ENCODE data around the gene MPZL3. TPM values are rescaled to one million over a fixed set of nuclear protein-coding genes. Genes with fewer than 3 reads are reported as not detected.
A peak's percentile ranks its signal among the peaks of the same experiment; 100 is the strongest.

The MPZL3 gene
- total RNA-seq (2014; rRNA removed; shearing (Covaris generic)) = 0.42 and 0.63 TPM in 2 replicates

- peak within 1 kb of the TSS; percentile 49; the same call in 1 of the 2 replicates for H3K4me3 ChIP-seq (ENCODE audit: insufficient read depth, low read depth, low read length)
- no peaks in the 10 kb centered on the region for H3K36me3 ChIP-seq (replicated peaks; ENCODE audit: control insufficient read depth, insufficient read depth, low read length)
- peak; percentile 71 for DNase-seq
- H3K27me3 ChIP-seq (ENCODE audit: control insufficient read depth, insufficient read depth, low read length) = no peaks in the 10 kb centered on the region; the same call in 1 of the 2 replicates
Measured at GRCh38 chr11:118251858-118252652, at the start of gene MPZL3. TSS of gene MPZL3 (minus strand) at chr11:118252365. CDS start at chr11:118252294, 71 bp downstream.

- Histone ChIP-seq H3K27me3 (ENCODE audit: control insufficient read depth, insufficient read depth, low read length) (no peaks in the 10 kb centered on the region; the same call in 1 of the 2 replicates), H3K36me3 (replicated peaks; ENCODE audit: control insufficient read depth, insufficient read depth, low read length) (no peaks in the 10 kb centered on the region), H3K4me3 (ENCODE audit: insufficient read depth, low read depth, low read length) (no peak overlapping the region)
- DNase-seq = no peak
Measured at GRCh38 chr11:118301600-118302195, 49.5 kb upstream of the MPZL3 start.

- Histone ChIP-seq H3K4me3 (ENCODE audit: insufficient read depth, low read depth, low read length) (no peak overlapping the region), H3K36me3 (replicated peaks; ENCODE audit: control insufficient read depth, insufficient read depth, low read length) (no peaks in the 10 kb centered on the region), H3K27me3 (ENCODE audit: control insufficient read depth, insufficient read depth, low read length) (no peaks in the 10 kb centered on the region)
- peak; percentile 21 for DNase-seq
Measured at GRCh38 chr11:118295815-118296454, 43.8 kb upstream of the MPZL3 start.

- DNase-seq = peak; percentile 22
- H3K4me3 ChIP-seq (ENCODE audit: insufficient read depth, low read depth, low read length) = no peak overlapping the region
- no peaks in the 10 kb centered on the region for H3K36me3 ChIP-seq (replicated peaks; ENCODE audit: control insufficient read depth, insufficient read depth, low read length)
- no peaks in the 10 kb centered on the region for H3K27me3 ChIP-seq (ENCODE audit: control insufficient read depth, insufficient read depth, low read length)
Measured at GRCh38 chr11:118295199-118295598, 43.0 kb upstream of the MPZL3 start.

GRCh38 chr11:118294053-118294452 lies 41.9 kb upstream of the MPZL3 start:
- H3K36me3 ChIP-seq (replicated peaks; ENCODE audit: control insufficient read depth, insufficient read depth, low read length) = no peaks in the 10 kb centered on the region
- H3K27me3 ChIP-seq (ENCODE audit: control insufficient read depth, insufficient read depth, low read length) = no peaks in the 10 kb centered on the region
- DNase-seq = no peak
- H3K4me3 ChIP-seq (ENCODE audit: insufficient read depth, low read depth, low read length) = no peak overlapping the region

GRCh38 chr11:118291477-118292135 lies 39.4 kb upstream of the MPZL3 start:
- Histone ChIP-seq H3K36me3 (replicated peaks; ENCODE audit: control insufficient read depth, insufficient read depth, low read length) (no peaks in the 10 kb centered on the region), H3K27me3 (ENCODE audit: control insufficient read depth, insufficient read depth, low read length) (no peaks in the 10 kb centered on the region), H3K4me3 (ENCODE audit: insufficient read depth, low read depth, low read length) (no peak overlapping the region)
- no peak for DNase-seq

DNA sequence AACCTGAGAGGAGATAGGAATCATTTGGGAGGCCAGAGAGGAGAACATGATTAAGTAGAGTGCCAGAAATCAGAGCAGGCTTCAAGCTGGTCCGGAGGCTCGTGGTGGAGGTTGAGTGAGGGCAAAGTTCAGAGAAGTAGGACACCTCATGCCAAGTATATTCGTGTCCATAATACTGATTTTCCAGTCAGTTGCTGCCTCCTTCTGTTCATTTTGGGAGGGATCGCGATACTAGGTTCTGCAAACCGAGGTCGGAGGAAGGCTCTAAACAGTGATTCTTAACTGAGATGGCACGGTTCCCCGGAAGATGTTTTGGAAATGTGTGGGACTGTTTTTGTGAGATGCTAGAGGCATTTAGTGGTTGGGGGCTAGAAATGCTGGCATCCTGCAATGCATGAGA lies 38.8 kb upstream of the MPZL3 start:
- H3K36me3 ChIP-seq (replicated peaks; ENCODE audit: control insufficient read depth, insufficient read depth, low read length) = no peaks in the 10 kb centered on the region
- no peak overlapping the region for H3K4me3 ChIP-seq (ENCODE audit: insufficient read depth, low read depth, low read length)
- H3K27me3 ChIP-seq (ENCODE audit: control insufficient read depth, insufficient read depth, low read length) = no peaks in the 10 kb centered on the region
- DNase-seq = peak; percentile 32

- no peak overlapping the region for H3K4me3 ChIP-seq (ENCODE audit: insufficient read depth, low read depth, low read length)
- no peaks in the 10 kb centered on the region for H3K27me3 ChIP-seq (ENCODE audit: control insufficient read depth, insufficient read depth, low read length)
- no peaks in the 10 kb centered on the region for H3K36me3 ChIP-seq (replicated peaks; ENCODE audit: control insufficient read depth, insufficient read depth, low read length)
- no peak for DNase-seq
Measured at GRCh38 chr11:118289401-118289800, 37.2 kb upstream of the MPZL3 start.

GRCh38 chr11:118287006-118287405 lies 34.8 kb upstream of the MPZL3 start:
- Histone ChIP-seq H3K36me3 (replicated peaks; ENCODE audit: control insufficient read depth, insufficient read depth, low read length) (no peaks in the 10 kb centered on the region), H3K4me3 (ENCODE audit: insufficient read depth, low read depth, low read length) (no peak overlapping the region)
- DNase-seq = no peak

DNA sequence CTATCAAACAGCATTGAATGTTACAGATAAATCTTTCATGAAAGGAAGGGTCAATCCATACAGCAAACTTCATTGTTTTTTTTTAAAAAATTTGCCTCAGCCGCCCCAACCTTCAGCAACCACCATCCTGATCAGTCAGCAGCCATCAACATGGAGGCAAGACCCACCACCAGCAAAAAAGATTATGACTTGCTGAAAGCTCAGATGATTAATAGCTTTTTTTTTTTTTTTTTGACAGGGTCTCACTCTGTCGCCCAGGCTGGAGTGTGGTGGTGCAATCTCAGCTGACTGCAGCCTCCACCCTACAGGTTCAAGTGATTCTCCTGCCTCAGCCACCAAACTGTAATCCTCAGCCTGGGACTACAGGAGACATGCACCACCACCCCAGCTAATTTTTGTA lies 34.4 kb upstream of the MPZL3 start:
- Histone ChIP-seq H3K27me3 (ENCODE audit: control insufficient read depth, insufficient read depth, low read length) (no peaks in the 10 kb centered on the region), H3K4me3 (ENCODE audit: insufficient read depth, low read depth, low read length) (no peak overlapping the region), H3K36me3 (replicated peaks; ENCODE audit: control insufficient read depth, insufficient read depth, low read length) (no peaks in the 10 kb centered on the region)
- no peak for DNase-seq

More at GRCh38 chr11:118287006-118287405, 34.8 kb upstream of the MPZL3 start:
- no peaks in the 10 kb centered on the region for H3K27me3 ChIP-seq (ENCODE audit: control insufficient read depth, insufficient read depth, low read length)

GRCh38 chr11:118283756-118284350 lies 31.7 kb upstream of the MPZL3 start:
- H3K4me3 ChIP-seq (ENCODE audit: insufficient read depth, low read depth, low read length) = no peak overlapping the region
- no peaks in the 10 kb centered on the region for H3K27me3 ChIP-seq (ENCODE audit: control insufficient read depth, insufficient read depth, low read length)
- H3K36me3 ChIP-seq (replicated peaks; ENCODE audit: control insufficient read depth, insufficient read depth, low read length) = no peaks in the 10 kb centered on the region
- DNase-seq = no peak

- no peaks in the 10 kb centered on the region for H3K27me3 ChIP-seq (ENCODE audit: control insufficient read depth, insufficient read depth, low read length)
- DNase-seq = no peak
- H3K4me3 ChIP-seq (ENCODE audit: insufficient read depth, low read depth, low read length) = no peak overlapping the region
- no peaks in the 10 kb centered on the region for H3K36me3 ChIP-seq (replicated peaks; ENCODE audit: control insufficient read depth, insufficient read depth, low read length)
Measured at GRCh38 chr11:118283037-118283636, 31.0 kb upstream of the MPZL3 start.

- H3K4me3 ChIP-seq (ENCODE audit: insufficient read depth, low read depth, low read length) = no peak overlapping the region
- no peak for DNase-seq
- H3K36me3 ChIP-seq (replicated peaks; ENCODE audit: control insufficient read depth, insufficient read depth, low read length) = no peaks in the 10 kb centered on the region
- H3K27me3 ChIP-seq (ENCODE audit: control insufficient read depth, insufficient read depth, low read length) = no peaks in the 10 kb centered on the region
Measured at GRCh38 chr11:118282606-118283005, 30.4 kb upstream of the MPZL3 start.

GRCh38 chr11:118281284-118281683 lies 29.1 kb upstream of the MPZL3 start:
- DNase-seq = no peak
- no peaks in the 10 kb centered on the region for H3K36me3 ChIP-seq (replicated peaks; ENCODE audit: control insufficient read depth, insufficient read depth, low read length)
- H3K27me3 ChIP-seq (ENCODE audit: control insufficient read depth, insufficient read depth, low read length) = no peaks in the 10 kb centered on the region
- H3K4me3 ChIP-seq (ENCODE audit: insufficient read depth, low read depth, low read length) = no peak overlapping the region
